SK-N-MC (cell line): Measurements from ENCODE around the gene CTNNA2.

ENCODE experiments used
- DNase-seq: peaks from one replicate; pipeline ENCODE4 v3.0.0-alpha.2; 2011; ENCODE audit warnings: low read depth, low spot score
- H3K27ac ChIP-seq: fragments of 200-600 bp; sonication (generic); 2 replicates; pipeline ENCODE4 v1.5.1; 2016; ENCODE audit warnings: mixed run types
- H3K36me3 ChIP-seq: fragments of 200-600 bp; sonication (generic); 2 replicates; pipeline ENCODE4 v1.6.1; 2017; ENCODE audit warnings: antibody characterized with exemption, low read length, mixed read lengths; ENCODE audit not compliant: insufficient read depth
- H3K4me3 ChIP-seq: fragments of 200-600 bp; sonication (generic); 2 replicates; pipeline ENCODE4 v1.5.1; 2016
- H3K9ac ChIP-seq: fragments of 200-600 bp; sonication (generic); 2 replicates; pipeline ENCODE4 v1.8.0; 2017; ENCODE audit warnings: mixed run types, mixed read lengths; ENCODE audit not compliant: insufficient read length
- H3K9me3 ChIP-seq: fragments of 200-600 bp; sonication (generic); 2 replicates; pipeline ENCODE4 v1.6.1; 2017; ENCODE audit warnings: low read depth, mild to moderate bottlenecking, antibody characterized with exemption, low read length, moderate library complexity, mixed read lengths
- EZH2 ChIP-seq: fragments of 200-600 bp; sonication (generic); IDR thresholded peaks from one replicate; pipeline ENCODE4 v1.6.1; 2017; ENCODE audit warnings: antibody characterized with exemption
- FOXP2 ChIP-seq: optimal IDR thresholded peaks from 2 replicates; pipeline ENCODE3; 2011; ENCODE audit warnings: mild to moderate bottlenecking, moderate library complexity; ENCODE audit not compliant: insufficient read depth; ENCODE audit errors: extremely low read length, control extremely low read depth
- POLR2AphosphoS5 ChIP-seq: IDR thresholded peaks from 2 replicates; pipeline ENCODE4 v1.6.1; 2012; ENCODE audit warnings: mild to moderate bottlenecking, low read depth, low read length, borderline replicate concordance

Gene CTNNA2

GRCh38 chr2:80475970-80476369, 963.1 kb downstream of the CTNNA2 start:
- Histone ChIP-seq H3K9ac (no peak overlapping the region), H3K4me3 (no peak overlapping the region), H3K36me3 (no peaks in the 10 kb centered on the region), H3K9me3 (no peaks in the 10 kb centered on the region), H3K27ac (no peak overlapping the region)
- DNase-seq: no peak
- TF ChIP-seq EZH2 (no peak), FOXP2 (no peak), POLR2AphosphoS5 (no peak)

- H3K9me3 ChIP-seq: no peaks in the 10 kb centered on the region
- H3K9ac ChIP-seq: no peak overlapping the region
- no peak for TF ChIP-seq FOXP2
- no peak for TF ChIP-seq POLR2AphosphoS5
- no peak for TF ChIP-seq EZH2
- no peaks in the 10 kb centered on the region for H3K36me3 ChIP-seq
- H3K27ac ChIP-seq: no peak overlapping the region
- no peak overlapping the region for H3K4me3 ChIP-seq
- no peak for DNase-seq
These were observed 963.8 kb downstream of the CTNNA2 start for GRCh38 chr2:80476535-80477117.

- TF ChIP-seq FOXP2 (no peak), POLR2AphosphoS5 (no peak), EZH2 (no peak)
- Histone ChIP-seq H3K9ac (no peak overlapping the region), H3K9me3 (no peaks in the 10 kb centered on the region), H3K27ac (no peak overlapping the region), H3K36me3 (no peaks in the 10 kb centered on the region), H3K4me3 (no peak overlapping the region)
- no peak for DNase-seq
These were observed 969.4 kb downstream of the CTNNA2 start for GRCh38 chr2:80482276-80482675.

- DNase-seq: no peak
These were observed 976.9 kb downstream of the CTNNA2 start for GRCh38 chr2:80489717-80490116.

GRCh38 chr2:80490964-80491363, 978.1 kb downstream of the CTNNA2 start:
- Histone ChIP-seq H3K4me3 (no peak overlapping the region), H3K9me3 (no peaks in the 10 kb centered on the region), H3K36me3 (no peaks in the 10 kb centered on the region), H3K27ac (no peak overlapping the region), H3K9ac (no peak overlapping the region)
- no peak for DNase-seq
- no peak for TF ChIP-seq POLR2AphosphoS5
- TF ChIP-seq EZH2: no peak
- no peak for TF ChIP-seq FOXP2

More at GRCh38 chr2:80489717-80490116, 976.9 kb downstream of the CTNNA2 start:
- TF ChIP-seq EZH2 (no peak), POLR2AphosphoS5 (no peak)
- no peak overlapping the region for H3K4me3 ChIP-seq
- no peaks in the 10 kb centered on the region for H3K36me3 ChIP-seq
- no peak overlapping the region for H3K27ac ChIP-seq
- H3K9ac ChIP-seq: no peak overlapping the region
- H3K9me3 ChIP-seq: no peaks in the 10 kb centered on the region

- DNase-seq: no peak
- Histone ChIP-seq H3K36me3 (no peaks in the 10 kb centered on the region), H3K9ac (no peak overlapping the region), H3K4me3 (no peak overlapping the region), H3K9me3 (no peaks in the 10 kb centered on the region), H3K27ac (no peak overlapping the region)
- TF ChIP-seq POLR2AphosphoS5: no peak
- no peak for TF ChIP-seq EZH2
- no peak for TF ChIP-seq FOXP2
These were observed 983.5 kb downstream of the CTNNA2 start for GRCh38 chr2:80496346-80496745.

GRCh38 chr2:80496775-80497174, 983.9 kb downstream of the CTNNA2 start:
- H3K9me3 ChIP-seq: no peaks in the 10 kb centered on the region
- TF ChIP-seq EZH2 (no peak), FOXP2 (no peak), POLR2AphosphoS5 (no peak)
- H3K27ac ChIP-seq: no peak overlapping the region
- H3K36me3 ChIP-seq: no peaks in the 10 kb centered on the region
- DNase-seq: no peak
- H3K4me3 ChIP-seq: no peak overlapping the region
- no peak overlapping the region for H3K9ac ChIP-seq

- Histone ChIP-seq H3K9me3 (no peaks in the 10 kb centered on the region), H3K27ac (no peak overlapping the region), H3K9ac (no peak overlapping the region), H3K36me3 (no peaks in the 10 kb centered on the region), H3K4me3 (no peak overlapping the region)
- no peak for DNase-seq
- TF ChIP-seq POLR2AphosphoS5 (no peak), FOXP2 (no peak), EZH2 (no peak)
These were observed 986.2 kb downstream of the CTNNA2 start for GRCh38 chr2:80499095-80499494.

GRCh38 chr2:80501874-80502624, 989.2 kb downstream of the CTNNA2 start:
- no peaks in the 10 kb centered on the region for H3K36me3 ChIP-seq
- no peak for TF ChIP-seq POLR2AphosphoS5
- no peak for TF ChIP-seq EZH2
- TF ChIP-seq FOXP2: no peak
- no peak for DNase-seq

More at GRCh38 chr2:80501874-80502624, 989.2 kb downstream of the CTNNA2 start:
- no peaks in the 10 kb centered on the region for H3K9me3 ChIP-seq
- H3K9ac ChIP-seq: no peak overlapping the region
- H3K27ac ChIP-seq: no peak overlapping the region
- H3K4me3 ChIP-seq: no peak overlapping the region
